ENCODE data around the gene PRCD.
"Not testable (repeated sequence)": the region's sequence is repeated elsewhere in the genome, so short reads cannot be mapped to it uniquely, and the experiment has no call there.

The PRCD gene

GRCh38 chr17:76531486-76532038 lies 8.3 kb upstream of the PRCD start:
- TF ChIP-seq CTCF (IDR thresholded peaks at IDR 0.05), result no peak
- Histone ChIP-seq H3K27ac (peak overlapping the region; percentile 81), H3K4me3 (ENCODE audit: low read depth, low read length) (no peak overlapping the region), H3K9ac (no peak overlapping the region), H3K4me2 (ENCODE audit: low read length) (no peak overlapping the region), H3K36me3 (ENCODE audit: control insufficient read depth, insufficient read depth, low read length) (no peaks in the 10 kb centered on the region), H3K27me3 (ENCODE audit: control insufficient read depth, insufficient read depth, low read length) (no peaks in the 10 kb centered on the region), H3K4me1 (peaks cover 2% of the 10 kb centered on the region), H3K79me2 (no peaks in the 10 kb centered on the region), H3K9me3 (ENCODE audit: control insufficient read depth, low read length) (no peaks in the 10 kb centered on the region), H2AFZ (no peak overlapping the region)

- Histone ChIP-seq H3K36me3 (ENCODE audit: control insufficient read depth, insufficient read depth, low read length) (no peaks in the 10 kb centered on the region), H3K9me3 (ENCODE audit: control insufficient read depth, low read length) (no peaks in the 10 kb centered on the region), H3K4me1 (peaks cover 2% of the 10 kb centered on the region), H3K9ac (no peak overlapping the region), H3K27me3 (ENCODE audit: control insufficient read depth, insufficient read depth, low read length) (no peaks in the 10 kb centered on the region), H3K27ac (no peak overlapping the region), H3K4me3 (ENCODE audit: low read depth, low read length) (no peak overlapping the region), H3K79me2 (no peaks in the 10 kb centered on the region), H2AFZ (no peak overlapping the region), H3K4me2 (ENCODE audit: low read length) (no peak overlapping the region)
- no peak for TF ChIP-seq CTCF (IDR thresholded peaks at IDR 0.05)
Observed at GRCh38 chr17:76532072-76532651, 7.7 kb upstream of the PRCD start.

GRCh38 chr17:76533640-76534359 lies 6.0 kb upstream of the PRCD start:
- not testable (repeated sequence) for H3K27ac ChIP-seq; H3K4me3 ChIP-seq (ENCODE audit: low read depth, low read length); H3K27me3 ChIP-seq (ENCODE audit: control insufficient read depth, insufficient read depth, low read length); H3K36me3 ChIP-seq (ENCODE audit: control insufficient read depth, insufficient read depth, low read length); H3K79me2 ChIP-seq; H3K9ac ChIP-seq; H2AFZ ChIP-seq; H3K9me3 ChIP-seq (ENCODE audit: control insufficient read depth, low read length); H3K4me2 ChIP-seq (ENCODE audit: low read length); H3K4me1 ChIP-seq

- H3K4me2 ChIP-seq (ENCODE audit: low read length), result no peak overlapping the region
- no peaks in the 10 kb centered on the region for H3K36me3 ChIP-seq (ENCODE audit: control insufficient read depth, insufficient read depth, low read length)
- H3K4me1 ChIP-seq, result peaks cover 2% of the 10 kb centered on the region
- H3K79me2 ChIP-seq, result no peaks in the 10 kb centered on the region
- H3K27me3 ChIP-seq (ENCODE audit: control insufficient read depth, insufficient read depth, low read length), result no peaks in the 10 kb centered on the region
- H3K27ac ChIP-seq, result no peak overlapping the region
- H3K9ac ChIP-seq, result no peak overlapping the region
- no peaks in the 10 kb centered on the region for H3K9me3 ChIP-seq (ENCODE audit: control insufficient read depth, low read length)
- TF ChIP-seq CTCF (IDR thresholded peaks at IDR 0.05), result no peak
- H2AFZ ChIP-seq, result no peak overlapping the region
- H3K4me3 ChIP-seq (ENCODE audit: low read depth, low read length), result no peak overlapping the region
Observed at GRCh38 chr17:76534831-76535732, 4.8 kb upstream of the PRCD start.
